Neural progenitor cell (in vitro differentiated cells): ENCODE data around the gene IL25.

Experiments used
- CTCF ChIP-seq: fragments of 200-600 bp; sonication (generic); IDR thresholded peaks from 2 replicates; pipeline ENCODE4 v1.5.1; 2017; ENCODE audit warnings: antibody characterized with exemption, mild to moderate bottlenecking
- EZH2 ChIP-seq: fragments of 200-600 bp; sonication (generic); IDR thresholded peaks from 2 replicates; pipeline ENCODE4 v1.6.1; 2017; ENCODE audit warnings: antibody characterized with exemption, mild to moderate bottlenecking, moderate library complexity

DNA sequence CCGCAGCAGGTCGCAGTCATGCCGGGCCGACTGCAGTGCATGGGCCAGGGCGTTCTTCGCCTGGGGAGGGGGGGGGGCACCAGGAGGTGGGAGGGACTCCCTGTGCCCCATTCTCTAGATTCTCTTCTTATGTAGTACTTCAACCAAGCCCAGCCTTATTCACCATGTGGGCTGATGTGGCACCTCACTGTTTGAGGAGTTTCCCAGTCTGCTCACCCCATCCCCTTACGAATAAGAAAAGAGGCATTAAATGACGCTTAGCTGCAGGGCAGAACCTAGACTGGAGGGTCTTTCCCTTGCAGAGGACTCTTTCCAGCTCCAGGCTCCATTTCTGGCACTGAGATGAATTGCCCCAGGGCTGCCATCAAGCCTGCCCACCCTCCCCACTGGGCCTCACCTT lies 16.4 kb downstream of the IL25 start:
- TF ChIP-seq CTCF (no peak), EZH2 (no peak)
